Neural cell (in vitro differentiated cells): ENCODE measurements around the gene C10orf90.
A peak's percentile ranks its signal among the peaks of the same experiment; 100 is the strongest.

Experiments
- REST ChIP-seq: IDR thresholded peaks from 2 replicates; pipeline ENCODE4 v1.6.1; 2012; ENCODE audit warnings: borderline replicate concordance
- TAF1 ChIP-seq: IDR thresholded peaks from 2 replicates; pipeline ENCODE4 v1.6.1; 2012; ENCODE audit warnings: low read depth
- TF ChIP-seq, protein P1 (sequence below): fragments of 450-650 bp; IDR thresholded peaks from 2 replicates; pipeline ENCODE4 v1.5.1; 2014; ENCODE audit warnings: antibody characterized with exemption, mild to moderate bottlenecking, moderate library complexity; ENCODE audit not compliant: poor library complexity, severe bottlenecking

- TF ChIP-seq TAF1 (no peak), REST (no peak)
- TF ChIP-seq, protein P1, sequence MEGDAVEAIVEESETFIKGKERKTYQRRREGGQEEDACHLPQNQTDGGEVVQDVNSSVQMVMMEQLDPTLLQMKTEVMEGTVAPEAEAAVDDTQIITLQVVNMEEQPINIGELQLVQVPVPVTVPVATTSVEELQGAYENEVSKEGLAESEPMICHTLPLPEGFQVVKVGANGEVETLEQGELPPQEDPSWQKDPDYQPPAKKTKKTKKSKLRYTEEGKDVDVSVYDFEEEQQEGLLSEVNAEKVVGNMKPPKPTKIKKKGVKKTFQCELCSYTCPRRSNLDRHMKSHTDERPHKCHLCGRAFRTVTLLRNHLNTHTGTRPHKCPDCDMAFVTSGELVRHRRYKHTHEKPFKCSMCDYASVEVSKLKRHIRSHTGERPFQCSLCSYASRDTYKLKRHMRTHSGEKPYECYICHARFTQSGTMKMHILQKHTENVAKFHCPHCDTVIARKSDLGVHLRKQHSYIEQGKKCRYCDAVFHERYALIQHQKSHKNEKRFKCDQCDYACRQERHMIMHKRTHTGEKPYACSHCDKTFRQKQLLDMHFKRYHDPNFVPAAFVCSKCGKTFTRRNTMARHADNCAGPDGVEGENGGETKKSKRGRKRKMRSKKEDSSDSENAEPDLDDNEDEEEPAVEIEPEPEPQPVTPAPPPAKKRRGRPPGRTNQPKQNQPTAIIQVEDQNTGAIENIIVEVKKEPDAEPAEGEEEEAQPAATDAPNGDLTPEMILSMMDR, result peak; percentile 9
These were observed 282.3 kb downstream of the C10orf90 start, which contains the start of gene ADAM12 for GRCh38 chr10:126387931-126388911.
